PFSK-1 (cell line): ENCODE measurements around the gene PCDHB5.

Experiments
- FOXP2 ChIP-seq: optimal IDR thresholded peaks from 2 replicates; pipeline ENCODE3; 2011; ENCODE audit warnings: borderline replicate concordance, control low read depth, inconsistent platforms; ENCODE audit not compliant: insufficient read depth; ENCODE audit errors: extremely low read length, extremely low read depth
- POLR2AphosphoS5 ChIP-seq: IDR thresholded peaks from 2 replicates; pipeline ENCODE4 v1.6.1; 2012; ENCODE audit warnings: low read depth, mild to moderate bottlenecking, control low read depth, low read length, moderate library complexity
- REST ChIP-seq, 2 experiments: IDR thresholded peaks; 2 replicates each; pipeline versions ENCODE4 v1.6.1 to v1.8.0; 2011 to 2012; ENCODE audit warnings: low read depth in 2 of 2, low read length in 2 of 2, control low read depth in 1 of 2, inconsistent platforms in 1 of 2, mild to moderate bottlenecking in 1 of 2, moderate library complexity in 1 of 2; ENCODE audit not compliant: insufficient read depth in 1 of 2
- SIN3A ChIP-seq: IDR thresholded peaks from 2 replicates; pipeline ENCODE4 v1.6.1; 2012; ENCODE audit warnings: mild to moderate bottlenecking, low read length, moderate library complexity, borderline replicate concordance; ENCODE audit not compliant: insufficient read depth
- TAF1 ChIP-seq: IDR thresholded peaks from 2 replicates; pipeline ENCODE4 v1.6.1; 2012; ENCODE audit warnings: low read length, control low read depth, borderline replicate concordance; ENCODE audit not compliant: insufficient read depth

- TF ChIP-seq POLR2AphosphoS5 (no peak), SIN3A (no peak), TAF1 (no peak), REST (IDR thresholded peaks at IDR 0.05; ENCODE audit: insufficient read depth in 1 of 2, low read depth in 2 of 2, low read length in 2 of 2) (no peak), FOXP2 (no peak)
These were observed 37.6 kb downstream of the PCDHB5 start, which contains the start of gene PCDHB7 for GRCh38 chr5:141172381-141173204.
